HG03457 (cell line): ENCODE results near the gene PIP4K2A.
"Not testable (repeated sequence)": the region's sequence is repeated elsewhere in the genome, so short reads cannot be mapped to it uniquely, and the experiment has no call there.

Source experiments
- ATAC-seq: cut with Tn5 transposase; IDR thresholded peaks from one replicate; pipeline ENCODE4 v1.9.1; 2021; ENCODE audit warnings: moderate number of reproducible peaks; ENCODE audit not compliant: unreplicated experiment

PIP4K2A gene

GRCh38 chr10:22531441-22531840, 182.9 kb downstream of the PIP4K2A start:
- no peak for ATAC-seq

- ATAC-seq = no peak
These were observed 183.4 kb downstream of the PIP4K2A start for GRCh38 chr10:22531008-22531407.

- ATAC-seq = no peak
These were observed 186.9 kb downstream of the PIP4K2A start for GRCh38 chr10:22527520-22527919.

- not testable (repeated sequence) for ATAC-seq
These were observed 190.0 kb downstream of the PIP4K2A start for GRCh38 chr10:22524333-22524732.

- ATAC-seq = not testable (repeated sequence)
These were observed 193.7 kb downstream of the PIP4K2A start for GRCh38 chr10:22520645-22521044.

GRCh38 chr10:22518167-22518724, 196.1 kb downstream of the PIP4K2A start:
- ATAC-seq = no peak

GRCh38 chr10:22515009-22515408, 199.4 kb downstream of the PIP4K2A start:
- no peak for ATAC-seq

GRCh38 chr10:22514414-22514758, 200.0 kb downstream of the PIP4K2A start:
- ATAC-seq = not testable (repeated sequence)

GRCh38 chr10:22513483-22514413, 200.6 kb downstream of the PIP4K2A start:
- not testable (repeated sequence) for ATAC-seq

- not testable (repeated sequence) for ATAC-seq
These were observed 202.4 kb downstream of the PIP4K2A start for GRCh38 chr10:22512015-22512414.

- ATAC-seq = not testable (repeated sequence)
These were observed 206.2 kb downstream of the PIP4K2A start for GRCh38 chr10:22508214-22508613.

GRCh38 chr10:22505911-22506685, 208.3 kb downstream of the PIP4K2A start:
- ATAC-seq = no peak

GRCh38 chr10:22504766-22505165, 209.6 kb downstream of the PIP4K2A start:
- no peak for ATAC-seq

GRCh38 chr10:22503315-22504088, 210.9 kb downstream of the PIP4K2A start:
- no peak for ATAC-seq

GRCh38 chr10:22501863-22502262, 212.5 kb downstream of the PIP4K2A start:
- no peak for ATAC-seq

GRCh38 chr10:22501413-22501812, 213.0 kb downstream of the PIP4K2A start:
- ATAC-seq = no peak

GRCh38 chr10:22500656-22501340, 213.6 kb downstream of the PIP4K2A start:
- ATAC-seq = no peak

GRCh38 chr10:22499973-22500372, 214.4 kb downstream of the PIP4K2A start:
- not testable (repeated sequence) for ATAC-seq

GRCh38 chr10:22495396-22495795, 219.0 kb downstream of the PIP4K2A start:
- no peak for ATAC-seq

- ATAC-seq = no peak
These were observed 220.4 kb downstream of the PIP4K2A start for GRCh38 chr10:22494007-22494406.
